ENCODE results near the gene NPM1.

- TF ChIP-seq POLR2A (IDR thresholded peaks at IDR 0.05) (no peak), CTCF (IDR thresholded peaks at IDR 0.05) (no peak)
Observed at GRCh38 chr5:171425596-171426244, 38.1 kb downstream of the NPM1 start.

Measured in uterus (tissue), 2 donors.